Thyroid gland (tissue), 4 donors: Measurements from ENCODE around the gene SPACDR.

Experiments used
- CTCF ChIP-seq, 6 experiments: fragments of 200-600 bp in 3 of 6; fragments of 450-650 bp in 3 of 6; sonication (generic) in 3 of 6; IDR thresholded peaks; one replicate each; pipeline ENCODE4 v1.5.1; 2016 to 2019; ENCODE audit warnings: antibody characterized with exemption in 6 of 6, mild to moderate bottlenecking in 2 of 6, inconsistent platforms in 1 of 6, moderate library complexity in 1 of 6
- POLR2A ChIP-seq, 2 donors: fragments of 450-650 bp; IDR thresholded peaks; one replicate each; pipeline ENCODE4 v1.6.1; 2017; ENCODE audit warnings: antibody characterized with exemption in 2 of 2, mild to moderate bottlenecking in 2 of 2, moderate library complexity in 1 of 2

- TF ChIP-seq CTCF (IDR thresholded peaks at IDR 0.05): no peak
- TF ChIP-seq POLR2A (IDR thresholded peaks at IDR 0.05): no peak
Measured at GRCh38 chr7:100466653-100467605, 2.9 kb upstream of the SPACDR start.
